GM13976 (cell line): ENCODE measurements around the gene OR10AG1.

Experiments used
- DNase-seq: peaks from one replicate; pipeline ENCODE4 v3.0.0; 2012; ENCODE audit warnings: low spot score
- CTCF ChIP-seq: IDR thresholded peaks from 2 replicates; pipeline ENCODE4 v1.5.1; 2012; ENCODE audit warnings: borderline replicate concordance, mild to moderate bottlenecking; ENCODE audit not compliant: insufficient read depth; ENCODE audit errors: extremely low read depth, missing control alignments, control extremely low read depth
- in situ Hi-C: fragments of 300-500 bp; cut with MboI; formaldehyde crosslinking; loops from one replicate; pipeline ENCODE4 v1.12.0; 2022; ENCODE audit warnings: low sequenced_read_pairs, mixed read lengths, inconsistent platforms; ENCODE audit not compliant: unreplicated experiment

Gene OR10AG1

GRCh38 chr11:55966391-55966790 lies 3.4 kb downstream of the OR10AG1 start:
- no peak for DNase-seq
- in situ Hi-C loops, result no loop called here
- TF ChIP-seq CTCF, result no peak

GRCh38 chr11:55956521-55956920 lies 13.2 kb downstream of the OR10AG1 start:
- DNase-seq, result no peak
- no peak for TF ChIP-seq CTCF
- in situ Hi-C loops, result no loop called here

- in situ Hi-C loops, result loop anchor here (25.0 kb wide), 1 partner anchor 838 kb away; no protein-coding TSS in a partner anchor
- TF ChIP-seq CTCF, result no peak
- no peak for DNase-seq
These were observed 20.4 kb downstream of the OR10AG1 start for GRCh38 chr11:55949330-55949729.

GRCh38 chr11:55942785-55943392 lies 26.9 kb downstream of the OR10AG1 start:
- DNase-seq, result peak; percentile 13
- in situ Hi-C loops, result loop anchor here (25.0 kb wide), 1 partner anchor 844 kb away; no protein-coding TSS in a partner anchor
- TF ChIP-seq CTCF, result peak; percentile 28

GRCh38 chr11:55936300-55936699 lies 33.4 kb downstream of the OR10AG1 start, which contains the start of gene OR5I1:
Gene OR5I1, minus strand, starts transcription at chr11:55936400. Its CDS starts 0 bp downstream, at chr11:55936400.
- no peak for TF ChIP-seq CTCF
- in situ Hi-C loops, result loop anchor here (25.0 kb wide), 1 partner anchor 851 kb away; no protein-coding TSS in a partner anchor
- DNase-seq, result no peak

DNA sequence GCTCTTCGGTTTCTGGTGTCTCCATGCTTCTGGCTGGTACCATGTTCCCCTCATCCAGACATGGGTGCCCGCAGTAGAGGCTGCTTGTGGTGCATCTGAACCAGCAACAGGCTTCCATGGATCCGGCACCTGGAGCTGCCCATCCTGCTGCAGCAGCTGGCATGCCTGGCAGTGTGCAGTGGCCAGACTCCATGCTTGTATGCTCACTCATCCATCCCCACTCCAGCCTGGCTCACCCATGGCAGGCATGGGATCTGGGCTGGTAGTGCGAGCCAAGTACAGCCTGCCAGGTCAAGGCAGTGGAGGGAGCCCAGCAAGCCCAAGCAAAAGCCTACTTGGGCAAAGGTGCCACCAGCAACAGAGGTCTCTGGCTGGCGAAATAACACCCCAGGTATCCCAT lies 49.2 kb downstream of the OR10AG1 start:
- in situ Hi-C loops, result no loop called here
- no peak for TF ChIP-seq CTCF
- DNase-seq, result no peak
